ENCODE data around the gene TACR3.
"Not testable (repeated sequence)": the region's sequence is repeated elsewhere in the genome, so short reads cannot be mapped to it uniquely, and the experiment has no call there.

TACR3 gene

DNA sequence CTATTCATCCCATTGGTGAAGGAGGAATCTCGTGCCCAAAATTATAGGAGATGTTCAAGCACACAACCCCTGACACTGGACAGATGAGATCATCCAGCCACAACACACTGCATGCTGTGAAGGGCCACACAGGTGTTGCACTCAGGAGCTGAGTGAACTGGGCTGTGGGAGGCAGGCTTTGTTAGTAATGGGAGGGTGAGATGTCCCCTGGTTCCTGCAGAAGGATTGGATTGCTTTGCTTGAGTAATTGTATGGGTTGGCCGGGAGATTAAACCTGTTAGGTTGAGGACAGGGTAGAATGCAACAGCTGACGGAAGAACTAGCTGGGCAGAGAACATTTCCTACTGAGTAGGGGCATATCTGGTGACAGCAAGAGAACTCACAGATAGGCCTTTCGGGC lies 152.2 kb downstream of the TACR3 start:
- Histone ChIP-seq H3K4me3 (replicated peaks; ENCODE audit: low read depth, low read length) (no peak overlapping the region), H3K27me3 (replicated peaks; ENCODE audit: control insufficient read depth, insufficient read depth, low read length) (no peaks in the 10 kb centered on the region), H3K36me3 (ENCODE audit: control insufficient read depth, insufficient read depth, low read length) (no peaks in the 10 kb centered on the region)
- DNase-seq (ENCODE audit: extremely low read depth, insufficient read length): no peak
- TF ChIP-seq, protein P1, sequence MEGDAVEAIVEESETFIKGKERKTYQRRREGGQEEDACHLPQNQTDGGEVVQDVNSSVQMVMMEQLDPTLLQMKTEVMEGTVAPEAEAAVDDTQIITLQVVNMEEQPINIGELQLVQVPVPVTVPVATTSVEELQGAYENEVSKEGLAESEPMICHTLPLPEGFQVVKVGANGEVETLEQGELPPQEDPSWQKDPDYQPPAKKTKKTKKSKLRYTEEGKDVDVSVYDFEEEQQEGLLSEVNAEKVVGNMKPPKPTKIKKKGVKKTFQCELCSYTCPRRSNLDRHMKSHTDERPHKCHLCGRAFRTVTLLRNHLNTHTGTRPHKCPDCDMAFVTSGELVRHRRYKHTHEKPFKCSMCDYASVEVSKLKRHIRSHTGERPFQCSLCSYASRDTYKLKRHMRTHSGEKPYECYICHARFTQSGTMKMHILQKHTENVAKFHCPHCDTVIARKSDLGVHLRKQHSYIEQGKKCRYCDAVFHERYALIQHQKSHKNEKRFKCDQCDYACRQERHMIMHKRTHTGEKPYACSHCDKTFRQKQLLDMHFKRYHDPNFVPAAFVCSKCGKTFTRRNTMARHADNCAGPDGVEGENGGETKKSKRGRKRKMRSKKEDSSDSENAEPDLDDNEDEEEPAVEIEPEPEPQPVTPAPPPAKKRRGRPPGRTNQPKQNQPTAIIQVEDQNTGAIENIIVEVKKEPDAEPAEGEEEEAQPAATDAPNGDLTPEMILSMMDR (IDR thresholded peaks at IDR 0.05; ENCODE audit: insufficient read depth, low read length, poor library complexity, severe bottlenecking): no peak

DNA sequence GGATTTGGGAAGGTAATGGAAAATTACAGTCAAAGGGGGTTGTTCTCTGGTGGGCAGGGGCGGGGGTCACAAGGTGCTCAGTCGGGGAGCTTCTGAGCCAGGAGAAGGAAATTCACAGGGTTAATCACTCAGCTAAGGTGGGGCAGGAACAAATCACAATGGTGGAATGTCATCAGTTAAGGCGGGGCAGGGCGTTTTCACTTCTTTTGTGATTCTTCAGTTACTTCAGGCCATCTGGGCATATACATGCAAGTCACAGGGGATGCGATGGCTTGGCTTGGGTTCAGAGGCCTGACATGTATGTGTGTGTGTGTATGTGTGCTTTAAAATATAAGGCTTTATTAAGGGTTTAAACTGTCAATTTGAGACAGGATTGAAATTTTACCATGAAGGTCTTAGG lies 160.6 kb downstream of the TACR3 start:
- H3K36me3 ChIP-seq (ENCODE audit: control insufficient read depth, insufficient read depth, low read length); DNase-seq (ENCODE audit: extremely low read depth, insufficient read length); H3K27me3 ChIP-seq (replicated peaks; ENCODE audit: control insufficient read depth, insufficient read depth, low read length); H3K4me3 ChIP-seq (replicated peaks; ENCODE audit: low read depth, low read length): not testable (repeated sequence)

All from GM06990 (cell line).